Upper lobe of left lung (tissue), 6 donors: ENCODE data around the gene BRD1. TPM values are rescaled to one million over a fixed set of nuclear protein-coding genes. Genes with fewer than 3 reads are reported as not detected.
A peak's percentile ranks its signal among the peaks of the same experiment; 100 is the strongest.

Source experiments
- ATAC-seq, 2 donors: fragments of 200-7000 bp; cut with Tn5 transposase; one replicate each; pipeline ENCODE4 v1.9.1; 2022; ENCODE audit warnings: mild to moderate bottlenecking in 2 of 2, moderate library complexity in 2 of 2; ENCODE audit not compliant: low FRiP score in 2 of 2
- DNase-seq, 2 donors: peaks; one replicate each; pipeline ENCODE4 v3.0.0-alpha.2; 2019 to 2020
- H3K27ac ChIP-seq, 4 donors: fragments of 200-600 bp; sonication (generic); one replicate each; pipeline ENCODE4 v1.5.1; 2016 to 2019
- H3K27me3 ChIP-seq, 4 donors: fragments of 200-600 bp; sonication (generic); one replicate each; pipeline ENCODE4 v1.5.1; 2017 to 2019
- H3K36me3 ChIP-seq, 4 donors: fragments of 200-600 bp; sonication (generic); one replicate each; pipeline ENCODE4 v1.5.1; 2016 to 2019
- H3K4me1 ChIP-seq, 4 donors: fragments of 200-600 bp; sonication (generic); one replicate each; pipeline ENCODE4 v1.5.1; 2018 to 2019
- H3K4me3 ChIP-seq, 4 donors: fragments of 200-600 bp; sonication (generic); one replicate each; pipeline ENCODE4 v1.5.1; 2017 to 2019; ENCODE audit warnings: mild to moderate bottlenecking in 2 of 4, moderate library complexity in 1 of 4
- H3K9me3 ChIP-seq, 4 donors: fragments of 200-600 bp; sonication (generic); one replicate each; pipeline ENCODE4 v1.5.1; 2018 to 2019
- CTCF ChIP-seq, 6 experiments: fragments of 450-650 bp in 4 of 6; fragments of 200-600 bp in 2 of 6; sonication (generic) in 2 of 6; IDR thresholded peaks; one replicate each; pipeline ENCODE4 v1.5.1; 2016 to 2019; ENCODE audit warnings: antibody characterized with exemption in 6 of 6
- EP300 ChIP-seq, 4 donors: sonication (generic); formaldehyde crosslinking; IDR thresholded peaks; one replicate each; pipeline ENCODE4 v1.5.1; 2017; ENCODE audit warnings: antibody characterized with exemption in 4 of 4, control low read depth in 2 of 4
- POLR2A ChIP-seq, 4 donors: fragments of 450-650 bp; IDR thresholded peaks; one replicate each; pipeline ENCODE4 v1.5.1; 2016 to 2017; ENCODE audit warnings: antibody characterized with exemption in 4 of 4, mild to moderate bottlenecking in 2 of 4
- POLR2AphosphoS5 ChIP-seq, 2 donors: sonication (generic); formaldehyde crosslinking; IDR thresholded peaks; one replicate each; pipeline ENCODE4 v1.5.1; 2017; ENCODE audit warnings: antibody characterized with exemption in 2 of 2
- WGBS, 2 donors: methylation state at CpG; one replicate each; pipeline ENCODE4 v1.1.5; 2017 to 2018; 5-methylcytosine and 5-hydroxymethylcytosine counted together
- total RNA-seq, 6 donors: library from RNA; depleted of rRNA in 4 of 6; stranded (reverse); fragments of >200 nt in 4 of 6; gene quantifications; one replicate each; pipeline versions ENCODE4 v1.1.0 to v1.2.1, GENCODE V29; 2016 to 2021
- donor health status: DM: no; HTN: no; CAD: no; lungs with moderate emphysema.
- donor health status: DM: no; HTN: yes; CAD: no; lungs with severe emphysema.

The BRD1 gene
- total RNA-seq, 6 donors from 2014 or later = 38.9 to 141 (median 43.0) TPM

GRCh38 chr22:49845666-49846459 is 18.2 kb upstream of the BRD1 start:
- Histone ChIP-seq H3K27ac (no peak overlapping the region), H3K27me3 (peaks cover 3 to 23% (median 10%) of the 10 kb centered on the region in 4 donors), H3K4me1 (peaks cover 20 to 27% (median 22%) of the 10 kb centered on the region in 4 donors), H3K4me3 (no peak overlapping the region), H3K36me3 (no peaks in the 10 kb centered on the region), H3K9me3 (no peaks in the 10 kb centered on the region)
- no peak for ATAC-seq
- TF ChIP-seq CTCF (IDR thresholded peaks at IDR 0.05) (no peak), EP300 (IDR thresholded peaks at IDR 0.05) (no peak), POLR2A (IDR thresholded peaks at IDR 0.05) (no peak), POLR2AphosphoS5 (IDR thresholded peaks at IDR 0.05) (no peak)
- 85% methylated on average over 12 to 19 of the region's 19 CpGs for WGBS, 2 donors
- no peak for DNase-seq

GRCh38 chr22:49845241-49845640 is 17.6 kb upstream of the BRD1 start:
- WGBS, 2 donors = 88 to 94% methylated on average over 15 of the region's 16 CpGs
- peaks cover 20 to 25% (median 22%) of the 10 kb centered on the region in 4 donors for H3K4me1 ChIP-seq
- no peak for DNase-seq

GRCh38 chr22:49838771-49839717 is 11.4 kb upstream of the BRD1 start:
- Histone ChIP-seq H3K4me3 (peak overlapping the region in 1 of 4 donors; percentile 31), H3K36me3 (no peaks in the 10 kb centered on the region), H3K27me3 (no peaks in the 10 kb centered on the region), H3K4me1 (peaks cover 0 to 4% (median under 1%) of the 10 kb centered on the region in 4 donors), H3K27ac (peak overlapping the region in 2 of 4 donors; percentile 24 to 56), H3K9me3 (no peaks in the 10 kb centered on the region)
- ATAC-seq (peak in 1 of 2 donors; percentile 57), DNase-seq (peak; percentile 54 to 69)
- WGBS, 2 donors = 63% methylated on average over 25 to 29 of the region's 29 CpGs
- TF ChIP-seq CTCF (IDR thresholded peaks at IDR 0.05) (no peak), EP300 (IDR thresholded peaks at IDR 0.05) (no peak), POLR2AphosphoS5 (IDR thresholded peaks at IDR 0.05) (peak in 1 of 2 donors; percentile 20), POLR2A (IDR thresholded peaks at IDR 0.05) (peak in 1 of 4 donors; percentile 25)

More at GRCh38 chr22:49845241-49845640, 17.6 kb upstream of the BRD1 start:
- ATAC-seq = no peak
- Histone ChIP-seq H3K9me3 (no peaks in the 10 kb centered on the region), H3K27me3 (peaks cover 3 to 21% (median 10%) of the 10 kb centered on the region in 4 donors), H3K27ac (no peak overlapping the region), H3K36me3 (no peaks in the 10 kb centered on the region), H3K4me3 (no peak overlapping the region)
- TF ChIP-seq POLR2AphosphoS5 (IDR thresholded peaks at IDR 0.05) = no peak
- no peak for TF ChIP-seq POLR2A (IDR thresholded peaks at IDR 0.05)
- TF ChIP-seq CTCF (IDR thresholded peaks at IDR 0.05) = no peak
- no peak for TF ChIP-seq EP300 (IDR thresholded peaks at IDR 0.05)

GRCh38 chr22:49833340-49834007 is 5.8 kb upstream of the BRD1 start:
- TF ChIP-seq EP300 (IDR thresholded peaks at IDR 0.05) = peak in 2 of 4 donors; percentile 40 to 91
- TF ChIP-seq POLR2A (IDR thresholded peaks at IDR 0.05) = no peak
- peak; percentile 37 to 75 for TF ChIP-seq POLR2AphosphoS5 (IDR thresholded peaks at IDR 0.05)
- Histone ChIP-seq H3K27ac (peak overlapping the region; percentile 59 to 72 (median 64)), H3K36me3 (no peaks in the 10 kb centered on the region), H3K9me3 (no peaks in the 10 kb centered on the region), H3K4me1 (peaks cover 0 to 13% (median 4%) of the 10 kb centered on the region in 4 donors), H3K4me3 (no peak overlapping the region), H3K27me3 (no peaks in the 10 kb centered on the region)
- DNase-seq = peak in 1 of 2 donors; percentile 89
- ATAC-seq = peak; percentile 50 to 87
- WGBS, 2 donors = 64 to 67% methylated on average over 11 of the region's 11 CpGs
